HG02642 (cell line): Measurements from ENCODE around the gene FCHO1.
A peak's percentile ranks its signal among the peaks of the same experiment; 100 is the strongest.

Source experiments
- ATAC-seq: cut with Tn5 transposase; IDR thresholded peaks from one replicate; pipeline ENCODE4 v1.9.1; 2021; ENCODE audit warnings: mild to moderate bottlenecking; ENCODE audit not compliant: unreplicated experiment, poor library complexity

FCHO1 gene

DNA sequence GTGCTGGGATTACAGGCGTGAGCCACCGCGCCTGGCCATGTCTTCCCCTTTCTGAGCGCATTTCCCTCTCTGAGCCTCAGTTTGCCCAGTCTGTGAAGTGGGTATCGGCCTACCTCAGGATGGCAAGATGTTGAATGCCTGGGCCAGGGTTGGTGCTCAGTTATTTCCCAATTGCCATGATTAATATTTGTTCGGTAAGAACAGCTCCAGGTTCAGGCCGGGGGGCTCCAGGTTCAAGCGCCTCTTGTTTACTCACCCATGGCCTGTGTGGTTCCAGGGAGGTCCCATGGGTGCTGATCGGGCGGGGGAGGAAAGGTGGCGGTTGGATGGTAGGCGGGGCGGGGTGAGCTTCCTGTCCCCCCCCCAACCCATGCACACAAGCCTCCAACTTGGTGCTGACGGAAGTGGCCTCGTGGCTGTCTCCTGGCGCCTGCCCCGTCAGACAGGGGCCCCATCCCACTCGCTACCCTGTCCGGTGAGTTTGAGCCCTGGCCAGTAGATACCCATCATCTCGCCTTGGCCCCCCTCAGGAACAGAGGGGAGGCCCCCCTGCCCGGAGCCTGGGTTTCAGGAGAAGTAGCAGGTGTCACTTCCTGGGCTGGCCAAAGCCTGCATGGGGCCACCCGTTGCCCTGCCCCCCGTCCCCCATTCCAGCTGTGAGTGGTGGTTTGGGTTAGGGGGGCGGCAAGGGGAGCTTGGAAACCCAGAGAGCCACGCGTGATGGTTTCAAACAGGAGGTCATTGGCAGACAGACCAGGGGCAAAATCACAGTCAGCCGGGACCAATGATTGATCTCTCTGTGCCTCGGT is at the start of gene FCHO1:
TSS of gene FCHO1 (plus strand) at position 375 of the 809 bp plus-strand sequence. CDS start 3,688 bp downstream, outside the sequence.
- ATAC-seq: peak; percentile 37

- ATAC-seq: no peak
Observed at GRCh38 chr19:17703824-17704463, 47.3 kb upstream of the FCHO1 start.

GRCh38 chr19:17706750-17707181 is 44.5 kb upstream of the FCHO1 start:
- no peak for ATAC-seq

GRCh38 chr19:17711851-17712250 is 39.4 kb upstream of the FCHO1 start:
- ATAC-seq: no peak

DNA sequence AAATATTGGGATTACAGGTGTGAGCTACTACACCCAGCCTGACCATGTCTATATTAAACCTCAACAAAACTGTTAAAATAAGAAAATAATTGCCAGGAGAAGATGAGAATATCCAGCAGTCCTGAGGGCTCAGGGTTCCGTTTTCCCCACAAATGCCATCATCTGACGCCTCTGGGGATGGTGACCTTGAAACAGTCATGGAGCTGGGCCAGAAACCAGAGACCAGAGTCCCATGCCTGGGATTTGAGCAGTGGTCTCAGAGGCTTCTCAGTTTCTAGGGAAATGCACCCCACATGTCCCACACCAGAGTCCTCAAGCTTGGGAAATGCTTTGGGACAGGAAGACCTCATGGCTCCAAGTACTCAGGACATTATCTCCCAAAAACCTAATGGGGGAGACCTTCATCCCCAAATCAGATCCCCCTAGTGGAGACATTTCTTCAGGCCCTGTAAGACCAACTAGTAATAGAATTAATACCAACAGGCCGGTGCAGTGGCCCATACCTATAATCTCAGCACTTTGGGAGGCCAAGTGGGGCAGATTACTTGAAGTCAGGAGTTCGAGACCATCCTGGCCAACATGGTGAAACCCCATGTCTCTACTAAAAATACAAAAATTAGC is 34.9 kb upstream of the FCHO1 start:
- no peak for ATAC-seq

GRCh38 chr19:17718550-17718946 is 32.7 kb upstream of the FCHO1 start:
- ATAC-seq: no peak

- ATAC-seq: peak; percentile 87
Observed at GRCh38 chr19:17718947-17719711, 32.1 kb upstream of the FCHO1 start, which contains the start of gene MAP1S. TSS of gene MAP1S (plus strand) at chr19:17719480. CDS start at chr19:17719503, 23 bp downstream.

- peak; percentile 28 for ATAC-seq
Observed at GRCh38 chr19:17719730-17720400, 31.4 kb upstream of the FCHO1 start.

DNA sequence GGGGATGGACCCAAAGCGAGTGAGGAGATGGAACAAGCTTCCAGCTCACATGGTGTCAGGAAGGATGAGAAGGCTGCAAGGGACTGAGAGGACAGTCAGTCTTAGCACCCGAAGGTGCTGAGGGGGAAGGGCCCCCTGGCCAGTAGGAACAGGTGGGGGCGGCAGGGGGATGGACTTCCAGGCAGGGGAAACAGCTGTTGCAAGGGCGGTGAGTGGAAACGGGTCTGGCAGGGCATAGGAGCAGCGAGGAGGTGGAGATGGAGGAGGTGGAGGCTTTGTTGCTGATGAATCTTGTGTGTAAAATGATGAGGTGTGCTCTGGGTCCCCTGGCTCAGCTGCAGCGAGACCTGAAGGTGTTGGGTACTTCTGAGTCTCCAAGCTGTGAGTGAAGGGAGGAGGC is 30.8 kb upstream of the FCHO1 start:
- no peak for ATAC-seq

DNA sequence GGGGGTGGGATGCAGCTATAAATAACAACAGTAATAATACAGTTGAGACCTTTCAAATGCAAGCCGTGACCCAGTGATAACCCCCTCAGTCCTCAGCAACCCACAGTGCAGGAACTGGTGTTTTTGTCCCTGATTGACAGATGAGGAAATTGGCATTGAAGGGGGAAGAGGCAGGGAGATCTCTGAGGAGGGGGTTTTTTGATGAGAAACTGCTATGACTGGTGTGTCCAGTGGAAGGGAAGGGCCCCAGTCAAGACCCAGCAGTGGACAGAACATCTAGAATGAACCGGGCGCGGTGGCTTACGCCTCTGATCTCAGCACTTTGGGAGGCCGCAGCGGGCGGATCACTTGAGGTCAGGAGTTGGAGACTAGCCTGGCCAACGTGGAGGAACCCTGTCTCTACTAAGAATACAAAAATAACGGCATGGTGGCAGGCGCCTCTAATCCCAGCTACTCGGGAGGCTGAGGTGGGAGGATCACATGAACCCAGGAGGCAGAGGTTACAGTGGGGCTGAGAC is 30.1 kb upstream of the FCHO1 start:
- ATAC-seq: no peak

DNA sequence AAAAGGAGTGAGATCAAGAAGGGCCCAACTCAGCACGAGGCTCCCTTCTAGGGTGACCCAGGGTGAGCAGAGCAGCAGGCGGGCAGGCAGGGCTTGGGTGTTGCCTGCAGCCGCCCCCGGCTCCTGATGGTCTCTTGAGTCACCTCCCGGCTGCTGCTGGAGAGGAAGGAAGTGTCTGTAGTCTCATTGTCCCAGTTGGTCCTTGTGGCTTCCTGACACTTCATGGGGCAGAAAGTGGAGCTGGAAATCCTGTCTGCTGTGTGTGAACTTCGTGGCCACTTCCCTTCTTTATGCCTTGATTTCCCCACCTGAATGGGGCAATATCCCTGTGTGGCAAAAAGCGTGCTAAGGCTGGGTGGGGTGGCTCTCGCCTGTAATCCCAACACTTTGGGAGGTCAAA is 29.5 kb upstream of the FCHO1 start:
- no peak for ATAC-seq

DNA sequence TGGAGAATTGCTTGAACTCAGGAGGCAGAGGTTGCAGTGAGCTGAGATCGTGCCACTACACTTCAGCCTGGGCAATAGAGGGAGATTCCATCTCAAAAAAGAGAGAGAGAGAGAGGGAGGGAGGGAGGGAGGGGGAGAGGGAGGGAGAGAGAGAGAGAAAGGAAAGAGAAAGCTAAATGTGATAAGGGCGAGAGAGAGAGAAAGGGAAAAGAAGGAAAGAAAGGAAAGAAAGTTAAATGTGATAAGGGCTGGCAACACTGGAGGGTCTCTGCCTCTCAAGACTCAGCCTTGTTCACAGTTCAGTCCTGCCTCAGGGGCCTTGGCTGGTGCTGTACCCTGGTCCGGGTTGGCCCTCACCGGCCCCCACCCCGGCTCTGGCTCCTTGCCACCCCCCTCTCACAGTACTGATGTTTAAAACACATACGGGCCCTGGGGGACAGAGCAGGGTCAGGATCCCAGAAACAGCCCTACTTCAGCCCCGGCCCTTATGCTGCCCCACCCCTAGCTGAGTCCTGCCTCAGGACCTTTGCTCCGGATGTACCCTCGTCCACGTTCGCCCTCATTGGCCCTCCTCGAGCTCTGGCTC is 28.5 kb upstream of the FCHO1 start:
- ATAC-seq: no peak

- no peak for ATAC-seq
Observed at GRCh38 chr19:17724655-17725054, 26.6 kb upstream of the FCHO1 start.

DNA sequence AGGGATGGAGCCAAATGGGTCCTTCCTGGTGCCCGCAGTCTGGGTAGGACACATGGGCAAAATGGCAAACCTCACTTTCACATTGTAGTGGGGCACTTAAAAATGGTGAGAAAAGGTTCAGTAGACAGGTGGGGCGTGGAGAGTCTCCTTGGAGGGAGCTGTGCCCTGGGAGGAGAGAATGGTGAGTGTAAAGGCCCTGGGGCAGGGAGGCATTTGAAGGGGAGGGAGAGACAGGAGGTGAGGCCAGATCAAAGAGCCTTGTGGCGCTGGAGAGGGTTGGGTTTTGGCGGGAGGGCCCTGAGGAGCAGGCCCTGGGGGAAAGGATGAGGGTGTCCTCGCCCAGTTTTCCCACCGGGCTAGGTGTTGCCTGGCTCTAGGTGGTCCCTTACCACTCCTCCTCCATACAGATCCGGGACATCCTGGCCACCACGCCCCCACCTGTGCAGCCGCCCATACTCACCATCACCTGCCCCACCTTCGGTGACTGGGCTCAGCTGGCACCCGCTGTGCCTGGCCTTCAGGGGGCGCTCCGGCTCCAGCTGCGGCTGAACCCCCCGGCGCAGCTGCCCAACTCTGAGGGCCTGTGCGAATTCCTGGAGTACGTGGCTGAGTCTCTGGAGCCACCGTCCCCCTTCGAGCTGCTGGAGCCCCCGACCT is 25.7 kb upstream of the FCHO1 start:
- no peak for ATAC-seq

- ATAC-seq: no peak
Observed at GRCh38 chr19:17726136-17726741, 25.0 kb upstream of the FCHO1 start.

GRCh38 chr19:17726964-17727773 is 24.1 kb upstream of the FCHO1 start:
- no peak for ATAC-seq

GRCh38 chr19:17727843-17728242 is 23.4 kb upstream of the FCHO1 start:
- ATAC-seq: no peak

GRCh38 chr19:17733127-17733526 is 18.1 kb upstream of the FCHO1 start:
- no peak for ATAC-seq
